ES-I3 (cell line): ENCODE measurements around the gene XPR1.
A peak's percentile ranks its signal among the peaks of the same experiment; 100 is the strongest.

Source experiments
- H3K36me3 ChIP-seq: 2 replicates; pipeline ENCODE4 v1.6.1; 2013; ENCODE audit warnings: mild to moderate bottlenecking, low read length, control low read depth, moderate library complexity; ENCODE audit not compliant: insufficient read depth
- H3K4me1 ChIP-seq: 2 replicates; pipeline ENCODE4 v1.6.1; 2013; ENCODE audit warnings: mild to moderate bottlenecking, control low read depth, low read length; ENCODE audit not compliant: insufficient read depth
- H3K9ac ChIP-seq: 2 replicates; pipeline ENCODE4 v1.6.1; 2013; ENCODE audit warnings: low read depth, mild to moderate bottlenecking, low read length, moderate library complexity
- H3K9me3 ChIP-seq: 2 replicates; pipeline ENCODE4 v1.6.1; 2013; ENCODE audit warnings: mild to moderate bottlenecking, low read length, moderate library complexity; ENCODE audit not compliant: control insufficient read depth, insufficient read depth

XPR1 gene

DNA sequence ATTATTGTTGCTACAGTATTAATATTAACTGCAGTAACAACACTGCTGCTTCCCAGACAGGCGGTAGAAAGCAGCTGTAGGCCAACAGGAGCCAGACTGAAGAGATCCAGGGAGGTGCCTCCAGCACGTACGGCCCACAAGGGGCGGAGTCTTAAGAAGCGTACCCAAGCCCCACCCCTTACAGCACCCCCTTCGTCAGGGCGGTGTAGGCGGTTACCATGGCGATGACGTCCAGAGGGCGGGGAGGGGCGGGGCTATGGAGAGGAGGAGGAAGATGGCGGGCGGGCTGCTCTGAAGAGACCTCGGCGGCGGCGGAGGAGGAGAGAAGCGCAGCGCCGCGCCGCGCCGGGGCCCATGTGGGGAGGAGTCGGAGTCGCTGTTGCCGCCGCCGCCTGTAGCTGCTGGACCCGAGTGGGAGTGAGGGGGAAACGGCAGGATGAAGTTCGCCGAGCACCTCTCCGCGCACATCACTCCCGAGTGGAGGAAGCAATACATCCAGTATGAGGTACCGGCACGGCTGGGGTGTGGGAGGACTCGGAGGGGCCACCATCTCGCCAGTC is at the start of gene XPR1:
TSS of gene XPR1 (plus strand) at position 257 of the 560 bp plus-strand sequence. CDS start at position 437, 180 bp downstream.
- peaks cover 13% of the 10 kb centered on the region; the same call in 1 of the 2 replicates for H3K4me1 ChIP-seq
- peak within 1 kb of the TSS; percentile 85 for H3K9ac ChIP-seq
- H3K36me3 ChIP-seq: no peaks in the 10 kb centered on the region
- H3K9me3 ChIP-seq: no peaks in the 10 kb centered on the region

DNA sequence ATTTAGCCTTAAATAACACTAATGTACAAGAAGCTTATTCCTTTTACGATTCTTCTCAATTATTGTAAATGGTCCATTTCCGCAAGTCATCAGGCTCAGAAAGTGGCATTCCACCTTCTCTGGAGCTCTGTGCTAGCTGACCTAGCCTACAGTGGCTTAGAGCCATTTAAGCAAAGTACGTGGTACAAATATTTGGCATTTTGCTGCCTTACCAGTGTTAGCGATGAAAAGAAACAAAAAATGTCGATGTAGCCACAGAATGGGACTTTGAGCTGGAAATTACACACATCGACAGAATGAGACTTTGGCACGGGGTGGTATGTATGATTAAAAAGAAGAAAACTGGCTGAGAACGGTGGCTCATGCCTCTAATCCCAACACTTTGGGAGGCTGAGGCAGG is 47.0 kb upstream of the XPR1 start:
- no peaks in the 10 kb centered on the region for H3K36me3 ChIP-seq
- peaks cover 3% of the 10 kb centered on the region; the same call in 1 of the 2 replicates for H3K9me3 ChIP-seq
- H3K9ac ChIP-seq: no peak overlapping the region
- no peaks in the 10 kb centered on the region for H3K4me1 ChIP-seq

DNA sequence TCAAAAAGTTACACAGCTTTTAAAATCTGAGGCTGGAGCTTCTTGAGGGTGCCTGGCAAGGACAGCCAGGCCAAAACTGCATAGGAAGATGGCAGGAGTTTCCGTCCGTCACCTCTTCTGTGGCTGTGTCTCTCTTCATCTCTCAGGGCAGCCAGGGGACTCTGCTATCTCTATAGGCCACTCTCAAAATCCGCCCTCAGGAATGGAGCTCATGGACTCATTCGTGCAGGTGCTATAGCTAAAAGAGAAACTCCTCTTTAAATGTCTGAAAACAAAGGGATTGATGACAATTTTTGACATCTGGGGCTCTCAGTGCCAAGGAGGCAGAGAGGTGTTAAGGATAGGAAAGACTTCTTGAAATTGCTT is 45.8 kb upstream of the XPR1 start:
- peaks cover 3% of the 10 kb centered on the region; the same call in 1 of the 2 replicates for H3K9me3 ChIP-seq
- H3K36me3 ChIP-seq: no peaks in the 10 kb centered on the region
- no peak overlapping the region for H3K9ac ChIP-seq
- H3K4me1 ChIP-seq: no peaks in the 10 kb centered on the region

DNA sequence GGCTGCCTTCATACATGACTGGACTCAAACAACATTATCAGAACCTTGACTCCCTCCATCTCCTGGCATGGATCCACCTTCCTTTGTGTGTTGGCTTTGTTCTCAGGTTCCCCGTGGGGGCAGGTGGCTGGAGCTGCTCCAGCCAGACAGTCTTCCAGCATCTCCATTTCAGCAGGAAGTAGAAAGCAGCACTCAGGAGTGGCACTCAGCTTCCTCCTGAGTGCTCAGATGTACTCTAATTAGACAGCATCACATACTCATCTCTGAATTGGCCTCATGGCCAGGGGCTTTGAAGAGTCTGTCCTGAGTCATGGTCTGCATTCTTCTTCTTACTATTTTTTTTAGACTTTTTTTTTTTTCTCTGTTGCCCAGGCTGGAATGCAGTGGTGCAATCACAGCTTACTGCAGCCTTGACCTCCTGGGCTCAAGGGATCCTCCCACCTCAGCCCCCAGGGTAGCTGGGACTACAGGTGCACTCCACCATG is 45.1 kb upstream of the XPR1 start:
- no peaks in the 10 kb centered on the region for H3K36me3 ChIP-seq
- H3K9me3 ChIP-seq: peaks cover 3% of the 10 kb centered on the region; the same call in 1 of the 2 replicates
- no peaks in the 10 kb centered on the region for H3K4me1 ChIP-seq
- no peak overlapping the region for H3K9ac ChIP-seq

DNA sequence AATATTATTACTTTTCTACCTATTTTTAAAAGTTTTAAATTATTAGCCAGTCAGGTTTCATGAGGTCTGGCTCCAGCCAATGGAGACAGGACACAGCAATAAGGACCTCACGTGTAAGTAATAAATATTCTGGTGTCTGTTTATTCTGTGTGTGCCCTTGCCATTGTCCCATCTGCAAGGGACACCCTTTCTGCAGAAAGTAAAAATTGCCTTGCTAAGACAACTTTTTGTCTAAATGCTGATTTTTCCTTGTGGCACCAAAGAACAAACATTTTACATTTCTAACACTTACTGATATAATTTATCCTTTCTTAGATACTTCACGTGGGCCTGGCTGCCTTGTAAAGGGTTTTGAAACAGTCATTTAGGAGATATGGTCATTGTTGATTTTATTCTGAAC is 43.7 kb upstream of the XPR1 start:
- H3K36me3 ChIP-seq: no peaks in the 10 kb centered on the region
- no peaks in the 10 kb centered on the region for H3K4me1 ChIP-seq
- H3K9ac ChIP-seq: no peak overlapping the region
- H3K9me3 ChIP-seq: peaks cover 3% of the 10 kb centered on the region; the same call in 1 of the 2 replicates

DNA sequence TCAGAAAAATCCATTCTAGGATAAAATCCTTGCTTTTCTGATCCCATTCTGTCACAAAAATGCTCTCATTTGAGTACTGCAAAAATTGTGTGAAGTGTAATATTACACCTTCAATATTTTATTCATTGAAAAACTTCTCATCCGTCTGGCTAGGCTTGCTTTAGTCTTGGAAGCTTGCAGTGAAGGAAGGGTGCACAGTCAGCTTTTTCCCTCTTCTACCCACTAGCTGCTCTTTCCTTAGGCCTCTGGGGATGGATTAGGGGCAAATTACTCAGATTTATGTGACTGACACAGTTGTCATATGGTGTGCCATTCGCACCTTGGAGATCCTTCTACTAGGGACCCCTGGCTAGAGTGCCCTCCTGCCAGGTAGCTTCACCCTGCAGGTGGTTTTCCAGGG is 40.9 kb upstream of the XPR1 start:
- Histone ChIP-seq H3K36me3 (no peaks in the 10 kb centered on the region), H3K9me3 (peaks cover 3% of the 10 kb centered on the region; the same call in 1 of the 2 replicates)

DNA sequence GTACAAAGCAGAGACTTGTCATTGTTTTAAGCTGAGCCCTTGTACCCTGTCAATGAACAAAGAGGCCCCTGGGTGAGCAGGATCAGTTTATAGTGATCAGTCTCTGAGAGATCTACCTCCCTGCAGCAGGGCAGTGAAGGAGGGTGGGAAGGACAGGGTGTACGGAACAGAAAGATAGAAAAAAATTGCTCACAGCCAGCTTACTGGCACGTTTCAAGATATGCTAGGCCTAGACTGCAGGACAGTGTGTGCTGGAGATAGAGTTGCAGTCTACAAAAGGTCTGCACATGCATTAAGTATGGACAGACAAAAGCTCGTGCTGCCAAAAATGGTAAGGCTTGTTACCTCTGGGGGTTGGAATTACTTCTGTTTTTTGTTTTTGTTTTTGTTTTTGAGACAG is 38.4 kb upstream of the XPR1 start:
- Histone ChIP-seq H3K4me1 (peaks cover under 1% of the 10 kb centered on the region; the same call in 1 of the 2 replicates), H3K9ac (no peak overlapping the region), H3K9me3 (peaks cover 1% of the 10 kb centered on the region; the same call in 1 of the 2 replicates), H3K36me3 (no peaks in the 10 kb centered on the region)

More for the DNA sequence above, 40.9 kb upstream of the XPR1 start:
- Histone ChIP-seq H3K4me1 (no peaks in the 10 kb centered on the region), H3K9ac (no peak overlapping the region)

DNA sequence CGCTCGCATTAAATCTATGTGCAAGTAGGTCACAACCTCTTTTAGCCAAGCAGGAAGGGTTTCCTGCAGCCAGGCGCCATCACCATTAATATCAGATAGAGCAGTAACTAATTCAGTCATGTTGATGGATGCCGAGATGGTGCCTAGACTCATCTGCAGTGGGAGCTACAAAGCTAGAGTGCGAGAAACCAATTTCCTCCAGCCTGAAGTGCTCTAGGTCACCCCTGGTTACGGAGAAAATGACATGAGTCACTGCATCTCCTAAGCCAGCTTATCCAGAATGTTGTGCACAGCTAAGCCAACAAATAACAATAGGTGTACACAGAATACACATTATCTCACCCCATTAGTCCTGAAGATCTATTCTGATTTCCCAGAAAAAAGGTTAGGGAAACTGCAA is 37.1 kb upstream of the XPR1 start:
- H3K9me3 ChIP-seq: no peaks in the 10 kb centered on the region
- no peak overlapping the region for H3K9ac ChIP-seq
- peaks cover 7% of the 10 kb centered on the region; the same call in 1 of the 2 replicates for H3K4me1 ChIP-seq
- H3K36me3 ChIP-seq: no peaks in the 10 kb centered on the region

DNA sequence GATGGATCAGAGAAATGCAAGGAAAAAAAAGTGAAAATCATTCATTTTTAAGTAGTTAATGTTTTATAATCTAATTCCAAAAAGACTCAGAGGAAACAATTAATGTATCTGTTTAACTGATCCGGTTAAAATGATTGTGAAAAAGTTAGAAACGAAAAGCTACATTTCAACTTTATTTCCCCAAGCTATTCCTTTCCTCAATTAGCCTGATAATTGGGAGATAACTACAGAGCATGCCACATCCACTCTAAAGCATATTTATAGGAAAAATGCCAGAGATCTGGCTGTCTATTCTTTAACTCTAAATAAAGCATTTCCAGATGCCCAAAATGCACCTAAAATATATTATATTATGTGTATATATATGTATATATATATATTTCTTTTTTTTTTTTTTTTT is 35.9 kb upstream of the XPR1 start:
- Histone ChIP-seq H3K36me3 (no peaks in the 10 kb centered on the region), H3K9ac (no peak overlapping the region), H3K9me3 (no peaks in the 10 kb centered on the region), H3K4me1 (peaks cover 7% of the 10 kb centered on the region; the same call in 1 of the 2 replicates)

DNA sequence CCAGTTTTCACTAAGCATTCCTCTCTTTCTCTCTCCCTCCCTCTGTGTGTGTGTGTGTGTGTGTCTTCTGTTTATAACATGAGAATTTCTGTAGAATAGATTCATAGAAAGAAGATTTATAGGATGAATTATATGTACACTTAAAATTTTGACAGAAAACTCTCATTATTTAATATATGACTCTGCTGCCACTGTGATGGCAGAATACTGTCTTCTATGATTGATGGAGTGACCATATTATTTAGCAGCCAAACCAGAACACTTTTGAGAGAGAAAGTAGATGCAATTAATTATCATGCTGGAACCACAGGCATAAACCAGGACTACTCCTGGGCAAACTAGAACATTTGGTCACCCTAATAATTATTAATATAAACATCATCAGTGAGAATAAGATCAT is 34.3 kb upstream of the XPR1 start:
- H3K36me3 ChIP-seq: no peaks in the 10 kb centered on the region
- no peaks in the 10 kb centered on the region for H3K9me3 ChIP-seq
- peaks cover 7% of the 10 kb centered on the region; the same call in 1 of the 2 replicates for H3K4me1 ChIP-seq
- H3K9ac ChIP-seq: no peak overlapping the region

DNA sequence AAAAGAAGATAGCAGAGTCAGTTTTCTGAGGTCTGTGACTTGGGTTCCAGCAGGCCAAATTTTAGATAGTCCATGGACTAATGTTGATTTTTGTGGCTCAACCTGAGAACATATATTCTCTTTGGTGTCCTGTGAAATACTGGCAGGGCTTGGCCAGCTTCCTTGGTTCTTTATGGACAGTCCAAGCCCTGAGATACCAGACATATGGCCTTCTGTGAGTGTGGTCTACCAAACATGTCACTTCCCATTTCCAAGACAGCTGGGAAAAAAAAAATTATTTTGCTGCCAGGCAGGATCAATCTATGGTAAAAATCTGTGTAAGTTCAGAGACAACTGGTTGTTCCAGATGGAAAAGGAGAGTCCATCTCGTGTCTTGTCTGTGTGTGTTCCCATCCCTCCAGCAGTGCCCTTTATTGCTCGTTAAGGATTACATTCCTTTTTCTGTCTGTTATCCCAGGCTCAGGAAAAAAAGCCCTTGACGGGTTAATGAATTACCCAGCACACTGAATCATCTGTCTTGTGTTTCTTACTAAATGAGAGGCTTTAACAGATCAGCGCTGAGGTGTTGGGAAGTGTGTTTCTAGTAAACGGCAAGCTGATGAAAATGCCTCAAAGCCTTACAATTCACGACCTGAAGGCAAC is 33.4 kb upstream of the XPR1 start:
- H3K36me3 ChIP-seq: no peaks in the 10 kb centered on the region
- H3K9me3 ChIP-seq: no peaks in the 10 kb centered on the region
- no peak overlapping the region for H3K9ac ChIP-seq
- H3K4me1 ChIP-seq: peaks cover 7% of the 10 kb centered on the region; the same call in 1 of the 2 replicates

DNA sequence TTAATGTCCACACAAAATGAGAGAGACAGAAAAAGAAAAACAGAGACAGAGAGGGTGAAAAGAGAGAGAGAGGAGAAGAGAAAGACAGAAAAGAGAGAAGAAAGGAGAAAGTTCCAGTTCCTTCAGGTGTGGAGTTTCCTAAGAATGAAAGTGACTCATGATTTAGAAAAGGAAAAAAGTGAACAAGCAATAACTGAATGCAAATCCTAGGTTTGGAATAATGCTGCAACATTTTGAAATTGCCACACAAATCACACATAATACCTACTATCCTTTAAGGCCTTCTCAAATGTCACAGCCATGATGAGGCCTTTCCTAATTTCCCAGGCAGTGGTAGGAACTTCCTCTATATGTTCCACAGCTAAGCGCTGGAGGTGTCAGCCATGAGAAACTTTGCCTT is 31.5 kb upstream of the XPR1 start:
- H3K9ac ChIP-seq: no peak overlapping the region
- H3K4me1 ChIP-seq: peaks cover 7% of the 10 kb centered on the region; the same call in 1 of the 2 replicates
- H3K36me3 ChIP-seq: no peaks in the 10 kb centered on the region
- H3K9me3 ChIP-seq: no peaks in the 10 kb centered on the region

DNA sequence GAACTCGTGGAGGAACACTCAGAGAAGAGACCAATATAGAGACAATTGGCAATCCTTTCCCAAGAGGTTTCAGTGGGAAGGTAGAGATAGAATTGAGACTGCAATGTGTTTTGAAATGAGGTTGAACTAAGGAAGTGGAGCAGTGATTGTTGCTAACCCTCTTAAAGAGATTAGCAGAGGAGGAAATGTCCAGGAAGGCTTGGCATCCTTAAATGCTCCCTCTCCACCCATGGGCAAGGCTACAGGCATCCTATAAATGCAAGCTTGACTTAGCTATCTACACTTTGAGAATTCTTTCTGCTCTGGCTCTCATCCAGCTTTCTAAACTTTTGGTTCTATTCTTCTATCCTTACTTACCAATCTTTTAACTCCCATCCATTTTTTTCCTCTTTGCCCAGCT is 30.3 kb upstream of the XPR1 start:
- Histone ChIP-seq H3K4me1 (peaks cover 7% of the 10 kb centered on the region; the same call in 1 of the 2 replicates), H3K9me3 (no peaks in the 10 kb centered on the region), H3K9ac (no peak overlapping the region), H3K36me3 (no peaks in the 10 kb centered on the region)

DNA sequence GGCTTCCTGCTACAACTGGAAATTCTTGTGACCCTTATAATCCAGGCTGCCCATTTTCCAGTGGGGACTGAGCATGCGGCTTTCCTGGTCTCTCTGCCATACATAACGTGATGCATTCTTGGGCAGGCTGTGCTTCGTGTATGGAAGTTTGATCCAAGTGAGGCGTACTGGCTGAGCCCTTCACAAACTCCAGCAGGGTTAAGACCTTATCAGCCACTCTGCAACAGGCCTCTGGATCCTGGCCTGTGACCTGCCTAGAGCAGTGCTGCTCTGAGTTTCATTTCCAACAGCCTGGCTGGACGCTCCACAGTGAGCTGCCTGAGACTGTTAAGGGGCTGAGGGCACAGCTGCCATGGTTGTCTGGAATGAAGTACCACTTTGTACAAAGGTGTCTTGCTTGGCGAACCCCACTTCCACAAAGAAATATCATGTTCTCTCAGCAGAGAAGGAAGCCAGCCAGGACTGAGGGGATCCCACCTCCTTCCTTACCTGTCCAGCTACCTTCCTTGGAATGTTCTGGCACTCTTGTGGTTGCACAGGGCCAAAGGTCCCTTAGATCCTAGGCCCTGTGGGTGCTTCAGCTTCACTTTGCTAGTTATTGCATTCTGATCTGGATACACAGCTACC is 28.5 kb upstream of the XPR1 start:
- peaks cover 6% of the 10 kb centered on the region; the same call in 1 of the 2 replicates for H3K4me1 ChIP-seq
- H3K9ac ChIP-seq: no peak overlapping the region
- no peaks in the 10 kb centered on the region for H3K36me3 ChIP-seq
- no peaks in the 10 kb centered on the region for H3K9me3 ChIP-seq

DNA sequence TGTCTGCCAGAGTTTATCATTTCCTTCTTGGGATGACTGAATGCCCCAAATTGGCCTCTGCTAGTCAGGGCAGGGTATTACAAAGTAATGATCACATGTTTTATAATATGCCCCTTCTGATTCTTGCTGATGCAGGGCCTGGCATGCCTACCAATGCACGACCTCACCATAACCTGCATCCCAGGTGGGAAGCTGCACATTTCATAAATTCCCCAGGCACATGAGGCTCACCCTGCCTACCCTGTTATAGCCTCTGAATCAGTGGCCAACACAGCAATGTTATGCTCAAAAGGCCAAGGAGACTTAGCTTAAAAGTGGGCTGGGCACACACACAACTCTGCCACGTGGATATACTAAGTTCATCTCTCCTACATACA is 28.0 kb upstream of the XPR1 start:
- H3K36me3 ChIP-seq: no peaks in the 10 kb centered on the region
- peaks cover 1% of the 10 kb centered on the region; the same call in 1 of the 2 replicates for H3K4me1 ChIP-seq
- H3K9me3 ChIP-seq: no peaks in the 10 kb centered on the region
- no peak overlapping the region for H3K9ac ChIP-seq
